BLaER1 (cell line): ENCODE measurements around the gene ATP9B.

Source experiments
- H3K27ac ChIP-seq: shearing (Covaris generic); formaldehyde crosslinking; 2 replicates; pipeline ENCODE4 v1.8.1; 2022
- H3K27me3 ChIP-seq: shearing (Covaris generic); formaldehyde crosslinking; 2 replicates; pipeline ENCODE4 v1.8.1; 2022
- H3K36me3 ChIP-seq: shearing (Covaris generic); formaldehyde crosslinking; 2 replicates; pipeline ENCODE4 v1.8.1; 2022
- H3K4me1 ChIP-seq: shearing (Covaris generic); formaldehyde crosslinking; 2 replicates; pipeline ENCODE4 v1.8.1; 2022
- H3K4me2 ChIP-seq: shearing (Covaris generic); formaldehyde crosslinking; 2 replicates; pipeline ENCODE4 v1.8.1; 2022
- H3K4me3 ChIP-seq: shearing (Covaris generic); formaldehyde crosslinking; 2 replicates; pipeline ENCODE4 v1.8.1; 2022
- H3K9ac ChIP-seq: shearing (Covaris generic); formaldehyde crosslinking; 2 replicates; pipeline ENCODE4 v1.8.1; 2022
- H3K9me3 ChIP-seq: shearing (Covaris generic); formaldehyde crosslinking; 2 replicates; pipeline ENCODE4 v1.8.1; 2022
- H4K20me1 ChIP-seq: shearing (Covaris generic); formaldehyde crosslinking; 2 replicates; pipeline ENCODE4 v1.8.1; 2022
- Cebpa-rat ChIP-seq: shearing (Covaris generic); IDR thresholded peaks from 2 replicates; pipeline ENCODE4 v1.8.1; 2022

The ATP9B gene

GRCh38 chr18:79337620-79338019, 268.4 kb downstream of the ATP9B start:
- Histone ChIP-seq H4K20me1 (no peaks in the 10 kb centered on the region), H3K4me2 (no peak overlapping the region), H3K36me3 (peaks cover 62% of the 10 kb centered on the region), H3K9ac (no peak overlapping the region), H3K9me3 (0 out of 2 replicates have a peak, but pooled peaks cover 3% of the 10 kb centered on the region), H3K27ac (no peak overlapping the region), H3K4me1 (no peaks in the 10 kb centered on the region), H3K27me3 (no peaks in the 10 kb centered on the region), H3K4me3 (no peak overlapping the region)
- no peak for TF ChIP-seq Cebpa-rat

DNA sequence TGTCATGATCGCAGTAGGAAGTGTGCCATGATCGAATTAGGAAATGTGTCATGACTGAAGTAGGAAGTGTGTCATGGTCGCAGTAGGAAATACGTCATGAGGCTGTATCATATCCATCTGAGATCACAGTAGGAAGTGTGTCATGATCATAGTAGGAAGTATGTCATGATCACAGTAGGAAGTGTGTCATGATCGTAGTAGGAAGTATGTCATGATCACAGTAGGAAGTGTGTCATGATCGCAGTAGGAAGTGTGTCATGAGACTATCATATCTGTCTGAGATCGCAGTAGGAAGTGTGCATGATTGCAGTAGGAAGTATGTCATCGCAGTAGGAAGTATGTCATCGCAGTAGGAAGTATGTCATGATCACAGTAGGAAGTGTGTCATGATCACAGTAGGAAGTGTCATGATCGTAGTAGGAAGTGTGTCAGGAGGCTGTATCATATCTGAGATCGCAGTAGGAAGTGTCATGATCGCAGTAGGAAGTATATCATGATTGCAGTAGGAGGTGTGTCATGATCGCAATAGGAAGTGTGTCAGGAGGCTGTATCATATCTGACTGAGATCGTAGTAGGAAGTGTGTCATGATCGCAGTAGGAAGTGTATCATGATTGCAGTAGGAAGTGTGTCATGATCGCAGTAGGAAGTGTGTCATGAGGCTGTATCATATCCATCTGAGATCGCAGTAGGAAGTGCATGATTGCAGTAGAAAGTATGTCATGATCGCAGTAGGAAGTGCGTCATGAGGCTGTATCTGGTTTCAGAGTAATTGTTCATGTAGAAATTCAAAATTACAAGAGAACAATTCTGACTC, 270.1 kb downstream of the ATP9B start:
- Histone ChIP-seq H3K4me1 (no peaks in the 10 kb centered on the region), H3K4me3 (no peak overlapping the region), H3K27me3 (no peaks in the 10 kb centered on the region), H3K4me2 (no peak overlapping the region), H4K20me1 (no peaks in the 10 kb centered on the region), H3K36me3 (peaks cover 65% of the 10 kb centered on the region), H3K27ac (no peak overlapping the region), H3K9ac (no peak overlapping the region), H3K9me3 (0 out of 2 replicates have a peak, but pooled peaks cover 3% of the 10 kb centered on the region)
- no peak for TF ChIP-seq Cebpa-rat

DNA sequence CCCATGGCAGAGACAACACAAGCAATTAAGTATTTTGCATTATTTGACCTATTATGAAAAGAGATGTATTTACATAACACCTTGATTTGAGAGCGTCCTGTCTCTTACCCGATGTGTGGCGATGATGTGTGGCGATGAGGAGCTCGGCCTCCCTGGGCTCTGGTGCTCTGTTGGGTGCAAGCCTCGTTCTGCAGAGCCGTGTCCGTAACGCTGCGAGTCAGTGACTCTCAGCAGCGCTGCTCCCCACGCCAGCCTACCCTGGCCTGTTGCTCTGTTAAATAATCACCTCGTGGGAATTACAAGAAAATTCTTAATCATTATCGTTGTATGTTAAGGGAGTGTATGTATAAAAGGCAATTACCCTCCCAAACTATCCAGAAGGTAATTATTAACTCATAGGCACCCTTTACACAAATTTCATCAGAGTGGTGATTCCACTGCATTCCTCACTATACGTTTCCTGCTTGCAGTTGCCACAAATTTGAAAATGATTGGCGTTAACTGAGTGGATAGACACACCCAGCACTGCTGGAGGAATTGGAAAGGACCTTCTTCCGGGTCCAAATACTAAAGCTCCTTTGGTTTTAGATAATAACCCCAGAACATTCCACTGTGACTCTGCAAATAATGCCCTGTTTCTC, 274.5 kb downstream of the ATP9B start:
- H3K9ac ChIP-seq = no peak overlapping the region
- no peak overlapping the region for H3K4me3 ChIP-seq
- no peak overlapping the region for H3K4me2 ChIP-seq
- 0 out of 2 replicates have a peak, but pooled peaks cover 3% of the 10 kb centered on the region for H3K9me3 ChIP-seq
- H3K27ac ChIP-seq = no peak overlapping the region
- H3K36me3 ChIP-seq = peaks cover 73% of the 10 kb centered on the region
- TF ChIP-seq Cebpa-rat = no peak
- no peaks in the 10 kb centered on the region for H3K27me3 ChIP-seq
- no peaks in the 10 kb centered on the region for H3K4me1 ChIP-seq
- no peaks in the 10 kb centered on the region for H4K20me1 ChIP-seq

DNA sequence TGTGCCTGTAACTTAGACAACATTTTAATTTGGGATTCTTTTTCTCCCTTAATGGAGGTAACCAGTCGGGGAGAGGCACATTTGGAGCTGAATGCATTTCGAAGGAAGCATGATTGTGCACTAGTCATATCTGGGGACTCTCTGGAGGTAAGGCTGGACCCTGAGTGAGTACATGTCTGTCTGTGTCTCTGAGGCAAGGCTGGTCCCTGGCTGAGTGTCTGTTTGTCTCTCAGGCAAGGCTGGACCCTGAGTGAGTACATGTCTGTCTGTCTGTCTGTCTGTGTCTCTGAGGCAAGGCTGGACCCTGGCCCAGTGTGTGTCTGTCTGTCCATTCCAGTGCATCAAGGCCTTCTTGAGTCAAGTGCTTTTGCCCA, 275.0 kb downstream of the ATP9B start:
- no peak overlapping the region for H3K9ac ChIP-seq
- no peak overlapping the region for H3K27ac ChIP-seq
- H3K9me3 ChIP-seq = 0 out of 2 replicates have a peak, but pooled peaks cover under 1% of the 10 kb centered on the region
- no peaks in the 10 kb centered on the region for H4K20me1 ChIP-seq
- no peaks in the 10 kb centered on the region for H3K4me1 ChIP-seq
- H3K27me3 ChIP-seq = no peaks in the 10 kb centered on the region
- H3K4me3 ChIP-seq = no peak overlapping the region
- H3K36me3 ChIP-seq = peaks cover 72% of the 10 kb centered on the region
- no peak for TF ChIP-seq Cebpa-rat
- no peak overlapping the region for H3K4me2 ChIP-seq

- H3K9me3 ChIP-seq = no peaks in the 10 kb centered on the region
- H3K27ac ChIP-seq = no peak overlapping the region
- no peaks in the 10 kb centered on the region for H3K4me1 ChIP-seq
- no peaks in the 10 kb centered on the region for H3K27me3 ChIP-seq
- no peak for TF ChIP-seq Cebpa-rat
- H3K4me2 ChIP-seq = no peak overlapping the region
- peaks cover 76% of the 10 kb centered on the region for H3K36me3 ChIP-seq
- no peak overlapping the region for H3K4me3 ChIP-seq
- H4K20me1 ChIP-seq = no peaks in the 10 kb centered on the region
- no peak overlapping the region for H3K9ac ChIP-seq
Observed at GRCh38 chr18:79345366-79345765, 276.2 kb downstream of the ATP9B start.

DNA sequence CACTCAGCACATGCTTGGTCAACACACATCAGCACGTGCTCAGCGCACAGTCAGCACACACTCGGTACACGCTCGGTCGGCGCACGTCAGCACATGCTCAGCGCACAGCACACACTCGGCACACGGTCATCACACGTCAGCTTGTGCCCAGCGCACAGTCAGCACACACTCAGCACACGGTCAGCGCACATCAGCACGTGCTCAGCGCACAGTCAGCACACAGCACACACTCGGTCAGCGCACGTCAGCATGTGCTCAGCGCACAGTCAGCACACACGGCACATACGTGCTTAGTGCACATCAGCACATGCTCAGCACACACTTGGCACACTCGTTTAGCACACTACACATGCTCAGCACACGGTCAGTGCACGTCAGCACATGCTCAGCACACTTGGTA, 276.8 kb downstream of the ATP9B start:
- H3K27me3 ChIP-seq = no peaks in the 10 kb centered on the region
- no peak for TF ChIP-seq Cebpa-rat

DNA sequence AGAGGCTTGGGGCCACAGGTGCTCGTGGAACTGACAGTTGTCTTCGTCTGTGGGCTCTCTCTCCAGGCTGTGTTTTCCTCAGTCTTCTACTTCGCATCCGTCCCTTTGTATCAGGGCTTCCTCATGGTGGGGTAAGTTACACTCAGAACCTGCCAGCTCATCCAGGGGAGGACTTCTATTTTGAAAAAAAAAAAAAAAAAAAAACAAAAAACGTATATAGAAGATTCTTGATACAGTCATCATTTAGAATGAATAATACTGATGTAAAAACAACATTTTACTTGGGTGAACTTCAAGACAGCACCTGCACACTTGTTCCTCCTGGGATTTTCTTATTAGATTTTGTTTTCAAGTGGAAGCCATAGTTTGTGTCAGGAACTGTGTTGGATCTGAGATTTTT, 278.9 kb downstream of the ATP9B start:
- Histone ChIP-seq H3K27me3 (no peaks in the 10 kb centered on the region), H3K4me1 (no peaks in the 10 kb centered on the region), H3K36me3 (peaks cover 66% of the 10 kb centered on the region), H4K20me1 (no peaks in the 10 kb centered on the region), H3K4me2 (no peak overlapping the region), H3K9ac (no peak overlapping the region), H3K4me3 (no peak overlapping the region), H3K27ac (no peak overlapping the region), H3K9me3 (no peaks in the 10 kb centered on the region)
- TF ChIP-seq Cebpa-rat = no peak

More for the DNA sequence above, 276.8 kb downstream of the ATP9B start:
- Histone ChIP-seq H3K4me1 (no peaks in the 10 kb centered on the region), H3K36me3 (peaks cover 73% of the 10 kb centered on the region), H3K4me3 (no peak overlapping the region), H3K27ac (no peak overlapping the region), H3K9me3 (no peaks in the 10 kb centered on the region), H3K4me2 (no peak overlapping the region), H4K20me1 (no peaks in the 10 kb centered on the region), H3K9ac (no peak overlapping the region)

GRCh38 chr18:79352432-79352831, 283.2 kb downstream of the ATP9B start:
- Histone ChIP-seq H3K36me3 (peaks cover 29% of the 10 kb centered on the region), H3K4me2 (no peak overlapping the region), H3K27me3 (no peaks in the 10 kb centered on the region), H3K4me1 (peaks cover 9% of the 10 kb centered on the region), H3K9ac (no peak overlapping the region), H3K4me3 (no peak overlapping the region), H3K27ac (no peak overlapping the region), H3K9me3 (no peaks in the 10 kb centered on the region), H4K20me1 (no peaks in the 10 kb centered on the region)
- no peak for TF ChIP-seq Cebpa-rat

DNA sequence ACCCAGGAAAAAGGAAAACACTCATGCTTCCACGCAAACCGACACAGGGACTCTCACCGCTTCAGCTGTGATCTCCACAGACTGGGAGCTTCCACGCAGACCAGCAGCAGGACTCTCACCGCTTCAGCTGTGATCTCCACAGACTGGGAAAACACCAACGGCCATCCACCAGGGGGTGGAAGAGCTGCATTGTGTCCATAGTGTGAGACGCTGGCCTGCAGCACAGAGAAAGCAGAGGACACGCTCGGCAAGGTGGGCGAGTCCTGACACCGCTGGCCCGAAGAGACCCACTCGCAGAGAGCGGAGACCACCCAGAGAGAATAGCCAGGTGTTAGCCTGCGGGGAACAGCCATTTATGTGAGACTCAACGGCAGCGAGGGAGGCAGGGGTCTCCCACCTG, 284.1 kb downstream of the ATP9B start:
- Histone ChIP-seq H3K36me3 (peaks cover 21% of the 10 kb centered on the region), H3K9ac (no peak overlapping the region), H3K4me1 (peaks cover 9% of the 10 kb centered on the region), H4K20me1 (no peaks in the 10 kb centered on the region), H3K27me3 (no peaks in the 10 kb centered on the region), H3K27ac (no peak overlapping the region), H3K9me3 (no peaks in the 10 kb centered on the region), H3K4me3 (no peak overlapping the region), H3K4me2 (no peak overlapping the region)
- no peak for TF ChIP-seq Cebpa-rat

- no peak for TF ChIP-seq Cebpa-rat
- H3K36me3 ChIP-seq = peaks cover 19% of the 10 kb centered on the region
- no peaks in the 10 kb centered on the region for H3K9me3 ChIP-seq
- H3K4me3 ChIP-seq = no peak overlapping the region
- H3K4me1 ChIP-seq = peaks cover 9% of the 10 kb centered on the region
- H3K27ac ChIP-seq = no peak overlapping the region
- H3K4me2 ChIP-seq = no peak overlapping the region
- H3K27me3 ChIP-seq = no peaks in the 10 kb centered on the region
- no peaks in the 10 kb centered on the region for H4K20me1 ChIP-seq
- H3K9ac ChIP-seq = no peak overlapping the region
Observed at GRCh38 chr18:79354350-79354749, 285.2 kb downstream of the ATP9B start.
